ENCODE data around the gene MGST3. TPM values are rescaled to one million over a fixed set of nuclear protein-coding genes. Genes with fewer than 3 reads are reported as not detected.
"Not testable (repeated sequence)": the region's sequence is repeated elsewhere in the genome, so short reads cannot be mapped to it uniquely, and the experiment has no call there.

The MGST3 gene
- total RNA-seq, 1 donor from 2014 or later, result 133 TPM

GRCh38 chr1:165678509-165678908, 47.5 kb downstream of the MGST3 start:
- TF ChIP-seq CTCF (conservative IDR thresholded peaks at IDR 0.05), result no peak
- Mint-ChIP-seq H3K4me3 (no peak overlapping the region), H3K36me3 (peaks cover 60% of the 10 kb centered on the region), H3K9me3 (no peaks in the 10 kb centered on the region), H3K27ac (no peak overlapping the region), H3K27me3 (no peaks in the 10 kb centered on the region), H3K4me1 (ENCODE audit: unreplicated experiment) (no peaks in the 10 kb centered on the region)
- DNase-seq (ENCODE audit: extremely low spot score, unreplicated experiment), result no peak

- no peaks in the 10 kb centered on the region for H3K27me3 Mint-ChIP-seq
- H3K9me3 Mint-ChIP-seq, result no peaks in the 10 kb centered on the region
- no peak for TF ChIP-seq CTCF (conservative IDR thresholded peaks at IDR 0.05)
- DNase-seq (ENCODE audit: extremely low spot score, unreplicated experiment), result no peak
- H3K4me3 Mint-ChIP-seq, result no peak overlapping the region
- peaks cover 61% of the 10 kb centered on the region for H3K36me3 Mint-ChIP-seq
- H3K4me1 Mint-ChIP-seq (ENCODE audit: unreplicated experiment), result no peaks in the 10 kb centered on the region
- no peak overlapping the region for H3K27ac Mint-ChIP-seq
These were observed 48.4 kb downstream of the MGST3 start for GRCh38 chr1:165679282-165680036.

GRCh38 chr1:165680303-165680702, 49.3 kb downstream of the MGST3 start:
- H3K27me3 Mint-ChIP-seq, result no peaks in the 10 kb centered on the region
- H3K36me3 Mint-ChIP-seq, result peaks cover 65% of the 10 kb centered on the region

GRCh38 chr1:165680773-165681172, 49.7 kb downstream of the MGST3 start:
- DNase-seq (ENCODE audit: extremely low spot score, unreplicated experiment); H3K27ac Mint-ChIP-seq; H3K4me3 Mint-ChIP-seq; H3K27me3 Mint-ChIP-seq; H3K9me3 Mint-ChIP-seq; H3K4me1 Mint-ChIP-seq (ENCODE audit: unreplicated experiment): not testable (repeated sequence)
- peaks cover 65% of the 10 kb centered on the region for H3K36me3 Mint-ChIP-seq

More at GRCh38 chr1:165680303-165680702, 49.3 kb downstream of the MGST3 start:
- Mint-ChIP-seq H3K27ac (no peak overlapping the region), H3K4me1 (ENCODE audit: unreplicated experiment) (peaks cover 4% of the 10 kb centered on the region), H3K4me3 (no peak overlapping the region), H3K9me3 (no peaks in the 10 kb centered on the region)
- no peak for TF ChIP-seq CTCF (conservative IDR thresholded peaks at IDR 0.05)
- no peak for DNase-seq (ENCODE audit: extremely low spot score, unreplicated experiment)

- no peaks in the 10 kb centered on the region for H3K27me3 Mint-ChIP-seq
- peaks cover 6% of the 10 kb centered on the region for H3K4me1 Mint-ChIP-seq (ENCODE audit: unreplicated experiment)
- H3K27ac Mint-ChIP-seq, result no peak overlapping the region
- no peak overlapping the region for H3K4me3 Mint-ChIP-seq
- H3K36me3 Mint-ChIP-seq, result peaks cover 71% of the 10 kb centered on the region
- TF ChIP-seq CTCF (conservative IDR thresholded peaks at IDR 0.05), result no peak
- DNase-seq (ENCODE audit: extremely low spot score, unreplicated experiment), result no peak
- peaks cover 7% of the 10 kb centered on the region for H3K9me3 Mint-ChIP-seq
These were observed 52.9 kb downstream of the MGST3 start for GRCh38 chr1:165683848-165684485.
